Measurements from ENCODE around the gene CCBE1. TPM values are rescaled to one million over a fixed set of nuclear protein-coding genes. Genes with fewer than 3 reads are reported as not detected.
A peak's percentile ranks its signal among the peaks of the same experiment; 100 is the strongest.

CCBE1 gene
- total and polyA plus RNA-seq, 9 donors, result 2.4 to 5.5 (median 3.4) TPM

DNA sequence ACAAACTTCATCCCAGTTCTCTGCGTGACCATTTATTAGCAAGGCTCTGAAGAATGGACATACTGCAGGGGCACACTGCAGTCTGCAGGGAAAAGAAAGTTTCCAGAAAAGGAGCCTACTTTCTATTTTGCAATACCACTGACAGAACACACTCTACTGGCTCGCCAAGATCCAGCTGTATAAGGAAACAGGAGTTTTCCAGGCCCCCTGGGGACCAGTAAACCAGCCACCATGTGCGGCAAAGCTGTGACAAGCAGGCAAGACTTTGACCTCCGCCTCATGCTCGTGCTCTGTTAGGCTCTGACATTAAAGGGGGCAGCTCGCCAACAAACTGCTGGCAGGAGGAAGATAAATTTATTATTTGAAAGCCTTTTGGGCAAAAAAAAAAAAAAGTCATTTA lies 67.3 kb downstream of the CCBE1 start:
- DNase-seq, result no peak
- H3K4me1 ChIP-seq (ENCODE audit: control insufficient read depth, insufficient read depth, low read length), result peaks cover 2% of the 10 kb centered on the region
- WGBS (ENCODE audit: insufficient coverage), result 83% methylated on average over 1 of the region's 6 CpGs
- H3K36me3 ChIP-seq (ENCODE audit: control insufficient read depth, insufficient read depth, low read length), result no peaks in the 10 kb centered on the region
- no peak overlapping the region for H3K4me3 ChIP-seq (ENCODE audit: low read length)
- H3K9me3 ChIP-seq (replicated peaks; ENCODE audit: control insufficient read depth, low read depth, low read length), result peaks cover 4% of the 10 kb centered on the region
- H3K27me3 ChIP-seq (ENCODE audit: control insufficient read depth, insufficient read depth, low read length), result no peaks in the 10 kb centered on the region
- no peak overlapping the region for H3K27ac ChIP-seq (ENCODE audit: low read length)

- DNase-seq, result no peak
- no peaks in the 10 kb centered on the region for H3K27me3 ChIP-seq (ENCODE audit: control insufficient read depth, insufficient read depth, low read length)
Observed at GRCh38 chr18:59628995-59629394, 68.2 kb downstream of the CCBE1 start.

DNA sequence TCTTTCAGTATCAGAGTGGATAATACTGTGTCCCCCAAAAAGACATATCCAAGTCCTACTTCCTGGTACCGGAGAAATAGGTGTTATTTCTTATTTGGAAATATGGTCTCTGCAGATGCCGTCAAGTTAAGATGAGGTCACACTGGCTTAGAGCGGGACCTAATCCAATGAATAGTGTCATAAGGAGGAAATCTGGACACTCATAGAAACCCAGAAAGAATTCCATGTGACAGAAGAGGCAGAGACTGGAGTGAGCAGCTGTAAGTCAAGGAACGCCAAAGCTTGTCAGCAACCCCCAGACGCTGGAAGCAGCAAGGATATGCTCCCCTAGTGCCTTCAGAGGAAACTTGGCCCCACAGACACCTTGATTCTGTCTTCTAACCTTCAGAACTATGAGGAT lies 69.8 kb downstream of the CCBE1 start:
- Histone ChIP-seq H3K4me1 (ENCODE audit: control insufficient read depth, insufficient read depth, low read length) (peaks cover 14% of the 10 kb centered on the region), H3K4me3 (ENCODE audit: low read length) (no peak overlapping the region), H3K9me3 (replicated peaks; ENCODE audit: control insufficient read depth, low read depth, low read length) (peaks cover 4% of the 10 kb centered on the region), H3K36me3 (ENCODE audit: control insufficient read depth, insufficient read depth, low read length) (no peaks in the 10 kb centered on the region), H3K27ac (ENCODE audit: low read length) (no peak overlapping the region), H3K27me3 (ENCODE audit: control insufficient read depth, insufficient read depth, low read length) (no peaks in the 10 kb centered on the region)
- WGBS (ENCODE audit: insufficient coverage), result no CpG with 5 or more reads among the region's 5 CpGs
- peak; percentile 50 for DNase-seq

More at GRCh38 chr18:59628995-59629394, 68.2 kb downstream of the CCBE1 start:
- 100% methylated on average over 1 of the region's 1 CpG for WGBS (ENCODE audit: insufficient coverage)
- H3K9me3 ChIP-seq (replicated peaks; ENCODE audit: control insufficient read depth, low read depth, low read length), result peaks cover 4% of the 10 kb centered on the region
- H3K27ac ChIP-seq (ENCODE audit: low read length), result no peak overlapping the region
- H3K4me1 ChIP-seq (ENCODE audit: control insufficient read depth, insufficient read depth, low read length), result peaks cover 6% of the 10 kb centered on the region
- no peak overlapping the region for H3K4me3 ChIP-seq (ENCODE audit: low read length)
- no peaks in the 10 kb centered on the region for H3K36me3 ChIP-seq (ENCODE audit: control insufficient read depth, insufficient read depth, low read length)

GRCh38 chr18:59624369-59624765 lies 72.9 kb downstream of the CCBE1 start:
- no CpG with 5 or more reads among the region's 2 CpGs for WGBS (ENCODE audit: insufficient coverage)
- H3K27ac ChIP-seq (ENCODE audit: low read length), result peak overlapping the region; percentile 35
- DNase-seq, result no peak

DNA sequence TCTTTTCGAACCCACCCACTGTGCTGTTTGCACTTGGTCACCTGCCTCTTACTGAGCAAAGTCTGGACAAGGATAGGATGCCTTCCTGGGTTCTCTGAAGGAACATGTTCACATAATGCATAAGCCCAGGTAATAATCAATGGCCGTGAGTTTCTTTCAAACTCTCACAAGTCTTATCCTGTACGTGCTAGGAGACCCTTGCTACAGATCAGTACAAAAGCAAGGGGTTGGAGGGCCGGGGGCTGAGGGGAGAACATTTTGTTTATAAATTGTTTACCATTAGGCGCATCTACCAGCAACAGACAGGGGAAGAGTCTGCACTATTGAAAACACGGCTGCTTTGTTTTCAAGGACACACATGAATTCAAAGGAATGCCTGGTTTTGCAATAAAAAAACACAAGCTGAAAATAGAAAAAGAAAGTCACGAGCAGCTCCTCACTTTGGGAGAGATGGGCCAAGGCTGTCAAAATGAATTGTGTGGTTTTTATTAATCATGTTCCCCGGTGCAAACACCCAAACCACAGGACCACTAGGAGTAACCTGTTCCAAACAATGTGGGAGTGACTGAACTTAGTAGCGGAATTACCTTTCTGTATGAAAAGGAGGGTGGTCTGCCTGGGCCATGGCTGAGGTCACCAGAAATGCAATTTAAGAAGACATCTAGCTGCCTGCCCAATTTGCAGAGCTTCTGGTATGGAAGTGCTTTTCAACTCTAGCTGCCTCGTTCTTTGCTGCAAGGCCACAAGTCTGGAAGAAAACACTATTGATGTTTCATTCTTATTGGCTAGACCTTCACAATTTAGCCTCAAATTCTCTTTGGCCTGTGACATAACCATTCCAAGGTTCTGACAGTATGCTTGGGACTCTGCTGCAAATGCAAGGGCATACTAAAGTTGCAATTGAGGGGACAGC lies 73.5 kb downstream of the CCBE1 start:
- peak; percentile 86 for DNase-seq
- no peak overlapping the region for H3K4me3 ChIP-seq (ENCODE audit: low read length)
- WGBS (ENCODE audit: insufficient coverage), result 29% methylated on average over 4 of the region's 10 CpGs
- H3K9me3 ChIP-seq (replicated peaks; ENCODE audit: control insufficient read depth, low read depth, low read length), result no peaks in the 10 kb centered on the region
- peaks cover 14% of the 10 kb centered on the region for H3K4me1 ChIP-seq (ENCODE audit: control insufficient read depth, insufficient read depth, low read length)
- no peak overlapping the region for H3K27ac ChIP-seq (ENCODE audit: low read length)
- no peaks in the 10 kb centered on the region for H3K36me3 ChIP-seq (ENCODE audit: control insufficient read depth, insufficient read depth, low read length)
- H3K27me3 ChIP-seq (ENCODE audit: control insufficient read depth, insufficient read depth, low read length), result no peaks in the 10 kb centered on the region

More at GRCh38 chr18:59624369-59624765, 72.9 kb downstream of the CCBE1 start:
- Histone ChIP-seq H3K36me3 (ENCODE audit: control insufficient read depth, insufficient read depth, low read length) (no peaks in the 10 kb centered on the region), H3K4me1 (ENCODE audit: control insufficient read depth, insufficient read depth, low read length) (peaks cover 14% of the 10 kb centered on the region), H3K4me3 (ENCODE audit: low read length) (no peak overlapping the region), H3K27me3 (ENCODE audit: control insufficient read depth, insufficient read depth, low read length) (no peaks in the 10 kb centered on the region), H3K9me3 (replicated peaks; ENCODE audit: control insufficient read depth, low read depth, low read length) (no peaks in the 10 kb centered on the region)

GRCh38 chr18:59621027-59621426 lies 76.2 kb downstream of the CCBE1 start:
- Histone ChIP-seq H3K9me3 (replicated peaks; ENCODE audit: control insufficient read depth, low read depth, low read length) (no peaks in the 10 kb centered on the region), H3K36me3 (ENCODE audit: control insufficient read depth, insufficient read depth, low read length) (no peaks in the 10 kb centered on the region), H3K4me3 (ENCODE audit: low read length) (no peak overlapping the region), H3K27me3 (ENCODE audit: control insufficient read depth, insufficient read depth, low read length) (no peaks in the 10 kb centered on the region), H3K4me1 (ENCODE audit: control insufficient read depth, insufficient read depth, low read length) (peaks cover 14% of the 10 kb centered on the region), H3K27ac (ENCODE audit: low read length) (no peak overlapping the region)
- DNase-seq, result no peak

DNA sequence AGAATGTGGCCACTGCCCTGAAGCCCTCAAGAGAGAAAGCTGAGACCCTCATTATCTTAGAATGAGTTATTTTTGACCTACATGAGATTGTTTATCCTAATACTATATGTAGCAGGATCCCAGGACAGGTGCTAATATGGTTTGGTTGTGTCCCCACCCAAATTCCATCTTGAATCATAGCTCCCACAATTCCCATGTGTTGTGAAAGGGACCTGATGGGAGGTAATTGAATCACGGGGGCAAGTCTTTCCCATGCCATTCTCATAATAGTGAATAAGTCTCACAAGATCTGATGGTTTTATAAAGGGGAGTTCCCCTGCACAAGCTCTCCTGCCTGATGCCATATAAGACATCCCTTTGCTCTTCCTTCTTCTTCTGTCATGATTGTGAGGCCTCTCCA lies 76.8 kb downstream of the CCBE1 start:
- Histone ChIP-seq H3K4me3 (ENCODE audit: low read length) (no peak overlapping the region), H3K27ac (ENCODE audit: low read length) (no peak overlapping the region), H3K4me1 (ENCODE audit: control insufficient read depth, insufficient read depth, low read length) (peaks cover 14% of the 10 kb centered on the region), H3K36me3 (ENCODE audit: control insufficient read depth, insufficient read depth, low read length) (no peaks in the 10 kb centered on the region), H3K9me3 (replicated peaks; ENCODE audit: control insufficient read depth, low read depth, low read length) (no peaks in the 10 kb centered on the region), H3K27me3 (ENCODE audit: control insufficient read depth, insufficient read depth, low read length) (no peaks in the 10 kb centered on the region)
- WGBS (ENCODE audit: insufficient coverage), result no CpG with 5 or more reads among the region's 1 CpG
- no peak for DNase-seq

DNA sequence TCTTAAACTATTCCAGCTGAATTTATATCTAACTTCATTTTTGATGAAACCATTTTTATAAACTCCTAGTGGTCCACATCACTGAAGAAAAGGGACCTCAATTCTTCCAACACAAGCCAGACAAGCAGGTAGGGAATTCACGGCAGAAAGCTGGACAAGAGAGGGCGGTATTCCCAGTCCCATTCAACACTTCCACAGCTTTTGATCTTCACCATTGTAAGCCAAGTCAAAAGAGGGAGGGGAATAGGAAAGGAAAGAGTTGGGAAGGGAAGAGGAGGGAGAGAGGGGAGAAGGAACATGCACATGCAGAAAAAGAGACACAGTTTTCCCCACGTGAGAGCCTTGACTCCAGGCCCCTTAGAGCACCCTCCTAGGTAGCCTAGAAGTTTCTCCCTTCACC lies 77.4 kb downstream of the CCBE1 start:
- Histone ChIP-seq H3K27me3 (ENCODE audit: control insufficient read depth, insufficient read depth, low read length) (no peaks in the 10 kb centered on the region), H3K4me3 (ENCODE audit: low read length) (no peak overlapping the region), H3K36me3 (ENCODE audit: control insufficient read depth, insufficient read depth, low read length) (no peaks in the 10 kb centered on the region), H3K27ac (ENCODE audit: low read length) (no peak overlapping the region), H3K9me3 (replicated peaks; ENCODE audit: control insufficient read depth, low read depth, low read length) (no peaks in the 10 kb centered on the region), H3K4me1 (ENCODE audit: control insufficient read depth, insufficient read depth, low read length) (peaks cover 14% of the 10 kb centered on the region)
- no CpG with 5 or more reads among the region's 3 CpGs for WGBS (ENCODE audit: insufficient coverage)
- DNase-seq, result peak; percentile 66

DNA sequence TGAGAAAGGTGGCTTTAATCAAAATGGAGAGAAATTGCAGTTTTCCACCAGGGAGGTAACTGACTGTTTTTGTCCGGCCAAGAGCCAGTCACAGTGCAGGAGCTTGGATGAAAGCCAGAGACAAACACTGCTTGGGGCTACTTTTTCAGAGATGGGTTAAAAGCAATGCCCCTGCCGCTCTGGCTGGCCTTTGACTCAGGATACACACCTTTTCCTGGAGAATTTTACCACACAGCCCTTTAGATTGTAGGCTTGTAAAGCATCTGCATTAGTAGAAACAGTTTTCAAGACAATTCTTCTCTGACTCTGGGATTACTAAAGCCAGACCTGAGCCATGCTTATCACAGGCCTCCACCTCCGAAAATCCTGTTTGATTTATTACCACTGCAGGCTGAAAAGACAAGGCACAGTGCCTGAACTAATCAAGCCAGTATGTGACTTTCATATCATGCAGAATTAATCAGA lies 79.7 kb downstream of the CCBE1 start:
- no peak for DNase-seq
- no peaks in the 10 kb centered on the region for H3K27me3 ChIP-seq (ENCODE audit: control insufficient read depth, insufficient read depth, low read length)
- peaks cover 5% of the 10 kb centered on the region for H3K4me1 ChIP-seq (ENCODE audit: control insufficient read depth, insufficient read depth, low read length)
- no peak overlapping the region for H3K27ac ChIP-seq (ENCODE audit: low read length)
- no peaks in the 10 kb centered on the region for H3K9me3 ChIP-seq (replicated peaks; ENCODE audit: control insufficient read depth, low read depth, low read length)
- WGBS (ENCODE audit: insufficient coverage), result 29% methylated on average over 2 of the region's 3 CpGs
- no peaks in the 10 kb centered on the region for H3K36me3 ChIP-seq (ENCODE audit: control insufficient read depth, insufficient read depth, low read length)
- H3K4me3 ChIP-seq (ENCODE audit: low read length), result no peak overlapping the region

- H3K27me3 ChIP-seq (ENCODE audit: control insufficient read depth, insufficient read depth, low read length), result no peaks in the 10 kb centered on the region
- no peak overlapping the region for H3K27ac ChIP-seq (ENCODE audit: low read length)
- H3K9me3 ChIP-seq (replicated peaks; ENCODE audit: control insufficient read depth, low read depth, low read length), result no peaks in the 10 kb centered on the region
- peaks cover 12% of the 10 kb centered on the region for H3K4me1 ChIP-seq (ENCODE audit: control insufficient read depth, insufficient read depth, low read length)
- DNase-seq, result no peak
- H3K4me3 ChIP-seq (ENCODE audit: low read length), result no peak overlapping the region
- H3K36me3 ChIP-seq (ENCODE audit: control insufficient read depth, insufficient read depth, low read length), result no peaks in the 10 kb centered on the region
- 51% methylated on average over 3 of the region's 6 CpGs for WGBS (ENCODE audit: insufficient coverage)
Observed at GRCh38 chr18:59616501-59616900, 80.7 kb downstream of the CCBE1 start.
